AG10803 (cell line): ENCODE measurements around the gene SPOCD1.

Experiments
- DNase-seq: peaks from one replicate; pipeline ENCODE4 v3.0.0; 2010; ENCODE audit warnings: low read depth
- H3K4me3 ChIP-seq: 2 replicates; pipeline ENCODE4 v1.5.1; 2011; ENCODE audit warnings: mild to moderate bottlenecking, low read length, control low read depth
- TF ChIP-seq, protein P1 (sequence below): conservative IDR thresholded peaks from 2 replicates; pipeline ENCODE4 v1.5.1; 2011; ENCODE audit warnings: mild to moderate bottlenecking, low read length, control low read depth, inconsistent platforms

Gene SPOCD1

GRCh38 chr1:31785020-31785946, 30.5 kb downstream of the SPOCD1 start:
- no peak for DNase-seq
- no peak overlapping the region for H3K4me3 ChIP-seq
- TF ChIP-seq, protein P1, sequence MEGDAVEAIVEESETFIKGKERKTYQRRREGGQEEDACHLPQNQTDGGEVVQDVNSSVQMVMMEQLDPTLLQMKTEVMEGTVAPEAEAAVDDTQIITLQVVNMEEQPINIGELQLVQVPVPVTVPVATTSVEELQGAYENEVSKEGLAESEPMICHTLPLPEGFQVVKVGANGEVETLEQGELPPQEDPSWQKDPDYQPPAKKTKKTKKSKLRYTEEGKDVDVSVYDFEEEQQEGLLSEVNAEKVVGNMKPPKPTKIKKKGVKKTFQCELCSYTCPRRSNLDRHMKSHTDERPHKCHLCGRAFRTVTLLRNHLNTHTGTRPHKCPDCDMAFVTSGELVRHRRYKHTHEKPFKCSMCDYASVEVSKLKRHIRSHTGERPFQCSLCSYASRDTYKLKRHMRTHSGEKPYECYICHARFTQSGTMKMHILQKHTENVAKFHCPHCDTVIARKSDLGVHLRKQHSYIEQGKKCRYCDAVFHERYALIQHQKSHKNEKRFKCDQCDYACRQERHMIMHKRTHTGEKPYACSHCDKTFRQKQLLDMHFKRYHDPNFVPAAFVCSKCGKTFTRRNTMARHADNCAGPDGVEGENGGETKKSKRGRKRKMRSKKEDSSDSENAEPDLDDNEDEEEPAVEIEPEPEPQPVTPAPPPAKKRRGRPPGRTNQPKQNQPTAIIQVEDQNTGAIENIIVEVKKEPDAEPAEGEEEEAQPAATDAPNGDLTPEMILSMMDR = no peak

- no peak for DNase-seq
- TF ChIP-seq, protein P1 = no peak
- H3K4me3 ChIP-seq = no peak overlapping the region
Observed at GRCh38 chr1:31784356-31785019, 31.3 kb downstream of the SPOCD1 start.

DNA sequence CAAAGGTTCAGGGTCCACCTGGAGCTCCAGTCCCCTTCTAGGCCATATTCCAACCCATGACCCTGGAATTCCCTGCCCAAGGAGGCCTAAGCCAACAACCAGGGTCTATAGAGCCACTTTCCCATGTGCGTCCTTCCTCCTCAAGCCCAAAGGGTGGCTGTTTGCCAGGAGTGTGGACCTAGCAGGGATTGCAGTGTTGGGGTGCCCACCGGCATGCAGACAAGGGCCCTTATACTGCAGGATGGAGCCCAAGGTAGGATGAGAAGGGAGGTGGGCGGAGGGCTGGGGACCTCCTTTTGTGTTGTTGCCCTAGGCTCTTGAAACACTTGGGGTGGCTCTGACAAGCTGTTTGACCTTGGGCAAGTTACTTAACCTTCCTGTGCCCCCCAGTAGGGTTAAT, 32.0 kb downstream of the SPOCD1 start:
- TF ChIP-seq, protein P1 = no peak
- no peak overlapping the region for H3K4me3 ChIP-seq
- DNase-seq = no peak

- TF ChIP-seq, protein P1 = no peak
- DNase-seq = no peak
- no peak overlapping the region for H3K4me3 ChIP-seq
Observed at GRCh38 chr1:31782421-31783410, 33.1 kb downstream of the SPOCD1 start.

DNA sequence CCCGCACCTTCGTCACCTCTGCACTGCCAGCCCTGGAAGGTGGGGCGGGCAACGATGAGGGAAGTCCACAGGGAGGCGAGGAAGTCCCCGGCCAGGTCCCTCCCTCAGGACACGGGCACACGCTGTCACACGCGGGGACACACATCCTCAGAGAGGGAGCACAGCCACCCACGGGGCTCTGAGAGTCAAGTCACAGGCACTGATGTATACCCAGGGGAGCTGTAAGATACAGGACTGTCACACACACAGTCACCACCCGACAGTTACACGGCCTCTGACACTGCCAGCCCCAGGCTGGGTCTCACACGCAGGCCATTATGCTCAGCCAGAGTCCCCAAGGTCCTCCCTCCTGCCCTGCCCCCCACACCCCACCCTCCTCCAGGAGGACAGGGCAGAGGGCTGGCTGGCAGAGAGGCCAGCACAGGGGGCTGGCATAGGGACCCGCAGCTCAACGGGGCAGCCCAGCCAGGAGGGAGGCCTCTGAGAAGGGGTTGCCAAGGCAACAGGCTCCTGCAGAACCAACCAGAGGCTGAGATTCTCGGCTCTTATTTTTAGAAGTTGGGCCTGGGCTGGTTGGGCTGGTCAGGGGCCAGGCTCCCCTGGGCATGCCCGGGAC, 34.0 kb downstream of the SPOCD1 start:
- TF ChIP-seq, protein P1 = no peak
- DNase-seq = no peak
- no peak overlapping the region for H3K4me3 ChIP-seq

- no peak for DNase-seq
- H3K4me3 ChIP-seq = no peak overlapping the region
- TF ChIP-seq, protein P1 = no peak
Observed at GRCh38 chr1:31781138-31781755, 34.6 kb downstream of the SPOCD1 start.
